ENCODE measurements around the gene DMRTA2. TPM values are rescaled to one million over a fixed set of nuclear protein-coding genes. Genes with fewer than 3 reads are reported as not detected.
A peak's percentile ranks its signal among the peaks of the same experiment; 100 is the strongest.

DMRTA2 gene
- total RNA-seq, 1 donor from 2014 or later = not detected

DNA sequence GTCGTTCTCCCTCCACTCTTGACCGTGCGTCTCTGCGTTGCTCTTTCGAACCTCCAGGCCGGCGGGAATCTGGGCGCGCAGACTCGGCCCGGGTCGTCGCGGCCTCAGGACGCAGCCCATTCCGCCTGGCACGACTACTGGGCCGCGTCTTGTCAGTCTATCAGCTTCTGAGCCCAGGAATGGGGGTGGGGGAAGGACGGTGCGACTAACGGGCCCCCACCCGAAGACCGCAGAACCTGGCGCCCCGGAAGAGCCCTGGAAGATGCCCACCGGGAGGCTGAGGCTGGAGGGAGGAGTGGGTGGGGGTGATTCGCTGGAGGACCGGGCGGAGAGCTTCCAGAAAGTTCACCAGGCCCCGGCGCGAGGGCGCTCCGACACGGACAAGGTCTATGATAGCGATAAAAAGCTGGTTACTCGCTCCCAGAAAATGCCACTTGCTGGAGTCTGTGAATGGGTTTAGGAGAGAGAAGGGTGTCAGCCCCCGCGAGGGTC is 1.7 kb upstream of the DMRTA2 start:
- Mint-ChIP-seq H3K9me3 (ENCODE audit: unreplicated experiment) (no peaks in the 10 kb centered on the region), H3K4me1 (ENCODE audit: unreplicated experiment) (peaks cover 43% of the 10 kb centered on the region)
- no peak for DNase-seq (ENCODE audit: low spot score)

DNA sequence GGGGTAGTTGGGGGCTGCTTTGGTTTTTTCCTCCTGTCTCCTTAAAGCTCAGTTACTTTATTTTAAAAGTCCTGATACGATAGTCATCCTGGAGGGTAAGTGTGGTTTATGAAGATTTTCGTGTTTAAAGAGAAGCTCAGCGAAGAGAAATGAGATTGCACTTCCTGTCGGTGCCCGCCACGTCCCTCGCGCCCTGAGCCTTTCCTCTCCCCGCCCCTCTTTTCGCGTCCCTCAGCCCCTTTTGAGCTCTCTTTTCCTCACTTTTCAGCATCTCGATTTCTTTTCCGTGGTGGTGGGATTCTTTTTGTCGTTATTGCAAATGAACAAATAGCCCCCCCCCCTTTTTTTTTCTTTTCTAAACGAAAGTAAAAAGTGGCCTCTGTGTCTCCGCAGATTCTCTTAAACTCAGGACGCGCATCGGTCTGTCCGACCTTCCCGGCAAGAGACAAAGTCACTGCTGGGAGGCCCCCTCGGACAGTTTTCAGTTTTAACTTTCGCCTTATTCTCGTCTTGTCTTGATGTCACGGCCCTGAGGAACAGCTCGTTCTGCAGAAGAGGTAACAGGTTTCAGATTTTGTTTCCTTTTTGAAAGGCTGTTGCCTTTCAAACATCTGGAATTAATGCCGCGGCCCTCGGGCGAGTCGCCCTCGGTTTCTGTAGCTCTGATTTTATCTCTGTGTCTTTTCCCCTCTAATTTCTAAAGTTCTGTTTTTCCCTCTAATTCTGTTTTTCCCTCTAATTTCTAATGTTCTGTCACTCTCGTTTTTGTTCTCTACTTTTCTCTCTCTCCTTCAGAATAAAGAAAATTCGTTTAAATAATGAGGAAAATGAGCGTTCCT is 1.0 kb upstream of the DMRTA2 start:
- H3K4me1 Mint-ChIP-seq (ENCODE audit: unreplicated experiment) = peaks cover 45% of the 10 kb centered on the region
- no peaks in the 10 kb centered on the region for H3K9me3 Mint-ChIP-seq (ENCODE audit: unreplicated experiment)
- H3K36me3 Mint-ChIP-seq (ENCODE audit: low read depth, unreplicated experiment) = peaks cover 11% of the 10 kb centered on the region
- no peak overlapping the region for H3K27ac Mint-ChIP-seq (ENCODE audit: unreplicated experiment)
- H3K27me3 Mint-ChIP-seq (ENCODE audit: unreplicated experiment) = peaks cover 52% of the 10 kb centered on the region
- peak overlapping the region; percentile 54 for H3K4me3 Mint-ChIP-seq (ENCODE audit: unreplicated experiment)
- TF ChIP-seq, protein P1, sequence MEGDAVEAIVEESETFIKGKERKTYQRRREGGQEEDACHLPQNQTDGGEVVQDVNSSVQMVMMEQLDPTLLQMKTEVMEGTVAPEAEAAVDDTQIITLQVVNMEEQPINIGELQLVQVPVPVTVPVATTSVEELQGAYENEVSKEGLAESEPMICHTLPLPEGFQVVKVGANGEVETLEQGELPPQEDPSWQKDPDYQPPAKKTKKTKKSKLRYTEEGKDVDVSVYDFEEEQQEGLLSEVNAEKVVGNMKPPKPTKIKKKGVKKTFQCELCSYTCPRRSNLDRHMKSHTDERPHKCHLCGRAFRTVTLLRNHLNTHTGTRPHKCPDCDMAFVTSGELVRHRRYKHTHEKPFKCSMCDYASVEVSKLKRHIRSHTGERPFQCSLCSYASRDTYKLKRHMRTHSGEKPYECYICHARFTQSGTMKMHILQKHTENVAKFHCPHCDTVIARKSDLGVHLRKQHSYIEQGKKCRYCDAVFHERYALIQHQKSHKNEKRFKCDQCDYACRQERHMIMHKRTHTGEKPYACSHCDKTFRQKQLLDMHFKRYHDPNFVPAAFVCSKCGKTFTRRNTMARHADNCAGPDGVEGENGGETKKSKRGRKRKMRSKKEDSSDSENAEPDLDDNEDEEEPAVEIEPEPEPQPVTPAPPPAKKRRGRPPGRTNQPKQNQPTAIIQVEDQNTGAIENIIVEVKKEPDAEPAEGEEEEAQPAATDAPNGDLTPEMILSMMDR (IDR thresholded peaks at IDR 0.05; ENCODE audit: unreplicated experiment) = no peak
- no peak for DNase-seq (ENCODE audit: low spot score)

More for the DNA sequence above, 1.7 kb upstream of the DMRTA2 start:
- Mint-ChIP-seq H3K27ac (ENCODE audit: unreplicated experiment) (no peak overlapping the region), H3K36me3 (ENCODE audit: low read depth, unreplicated experiment) (peaks cover 11% of the 10 kb centered on the region), H3K4me3 (ENCODE audit: unreplicated experiment) (peak overlapping the region; percentile 54), H3K27me3 (ENCODE audit: unreplicated experiment) (peaks cover 49% of the 10 kb centered on the region)
- TF ChIP-seq, protein P1 (IDR thresholded peaks at IDR 0.05; ENCODE audit: unreplicated experiment) = no peak

DNA sequence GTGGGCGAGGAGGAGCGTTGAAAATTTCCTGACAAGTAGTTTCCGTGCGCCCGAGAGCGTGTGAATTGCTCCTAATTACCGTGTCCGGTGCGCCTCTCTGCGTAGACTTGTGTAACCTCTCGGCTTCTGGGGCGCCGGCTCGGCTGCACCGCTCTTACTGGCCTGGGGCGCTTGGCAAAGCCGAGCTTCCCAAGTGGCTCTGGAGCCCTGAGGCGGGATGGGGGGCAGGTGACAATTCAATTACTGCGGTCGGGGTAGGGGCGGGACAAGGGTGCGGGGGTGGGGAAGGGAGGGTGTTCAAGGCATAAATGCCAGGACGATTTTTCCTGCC is 392 bp upstream of the DMRTA2 start:
- Mint-ChIP-seq H3K4me1 (ENCODE audit: unreplicated experiment) (peaks cover 45% of the 10 kb centered on the region), H3K36me3 (ENCODE audit: low read depth, unreplicated experiment) (peaks cover 11% of the 10 kb centered on the region), H3K27me3 (ENCODE audit: unreplicated experiment) (peaks cover 52% of the 10 kb centered on the region), H3K4me3 (ENCODE audit: unreplicated experiment) (peak overlapping the region; percentile 79), H3K27ac (ENCODE audit: unreplicated experiment) (no peak overlapping the region), H3K9me3 (ENCODE audit: unreplicated experiment) (no peaks in the 10 kb centered on the region)
- TF ChIP-seq, protein P1 (IDR thresholded peaks at IDR 0.05; ENCODE audit: unreplicated experiment) = no peak
- DNase-seq (ENCODE audit: low spot score) = no peak

DNA sequence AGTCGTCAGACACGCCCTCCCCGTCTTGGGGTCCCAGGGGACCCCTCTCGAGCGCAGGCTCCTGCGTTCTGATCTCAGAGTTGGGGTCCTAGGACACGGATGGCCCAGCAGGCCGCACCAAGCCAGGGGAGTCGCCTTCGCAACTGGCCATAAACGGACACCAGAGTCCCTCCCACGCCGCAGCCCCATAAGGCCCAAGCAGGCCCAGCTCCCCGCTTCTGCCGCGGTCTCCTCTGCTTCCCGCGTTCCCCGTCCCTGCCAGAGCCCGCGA is 633 bp downstream of the DMRTA2 start:
- Mint-ChIP-seq H3K9me3 (ENCODE audit: unreplicated experiment) (no peaks in the 10 kb centered on the region), H3K4me3 (ENCODE audit: unreplicated experiment) (no peak overlapping the region), H3K4me1 (ENCODE audit: unreplicated experiment) (peaks cover 43% of the 10 kb centered on the region), H3K36me3 (ENCODE audit: low read depth, unreplicated experiment) (peaks cover 11% of the 10 kb centered on the region), H3K27ac (ENCODE audit: unreplicated experiment) (no peak overlapping the region), H3K27me3 (ENCODE audit: unreplicated experiment) (peaks cover 50% of the 10 kb centered on the region)
- no peak for DNase-seq (ENCODE audit: low spot score)
- TF ChIP-seq, protein P1 (IDR thresholded peaks at IDR 0.05; ENCODE audit: unreplicated experiment) = no peak
